Measurements from ENCODE around the gene PHOX2B. TPM values are rescaled to one million over a fixed set of nuclear protein-coding genes. Genes with fewer than 3 reads are reported as not detected.

PHOX2B gene
- not detected for total RNA-seq

DNA sequence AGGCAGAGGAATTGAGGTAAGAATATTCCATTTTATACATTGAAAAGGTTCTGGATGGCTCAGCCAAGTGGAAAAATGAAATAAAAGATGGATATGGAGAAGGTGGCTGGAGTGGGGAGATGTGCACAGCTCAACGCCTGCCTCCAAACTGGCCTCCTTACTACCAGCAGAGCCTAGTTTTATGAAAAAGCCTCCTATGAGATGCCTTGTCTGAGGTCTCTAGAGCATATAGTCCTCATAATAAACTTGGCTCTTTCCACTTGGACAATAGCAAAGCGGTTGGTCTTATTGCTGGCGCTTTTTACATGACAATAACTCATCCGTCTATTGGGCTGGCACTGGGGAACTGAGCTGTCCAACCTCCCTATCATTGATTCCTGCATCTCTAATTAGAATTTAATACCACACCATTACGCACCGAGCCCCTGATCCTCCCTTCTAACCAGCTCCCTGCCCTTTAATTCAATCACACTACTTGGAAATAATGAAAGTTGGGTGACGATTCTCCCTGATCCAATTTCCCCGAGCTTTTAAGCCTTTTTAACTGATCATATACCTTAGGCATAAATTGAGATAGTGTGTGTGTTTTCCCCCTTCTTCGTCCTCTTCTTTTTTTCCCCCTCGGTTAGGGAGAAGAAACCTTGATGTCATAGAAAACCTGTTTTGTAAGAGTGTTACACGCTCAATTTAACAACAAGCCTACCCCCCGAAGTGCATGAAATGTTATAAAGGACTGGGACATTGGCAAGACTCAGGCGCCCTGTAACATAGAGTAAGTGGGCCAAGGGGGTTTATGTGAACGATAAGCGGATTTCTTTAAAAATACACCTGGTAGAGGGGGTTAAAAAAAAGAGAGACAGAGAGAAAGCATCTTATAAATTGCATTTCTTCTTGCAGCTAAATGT is at the start of gene PHOX2B:
Gene PHOX2B, minus strand, starts transcription at position 155 of the 905 bp plus-strand sequence. Its CDS starts 115 bp downstream, at position 40.
- ChIA-PET POLR2A (no interaction called here), CTCF (interaction anchor here (0.9 to 1.0 kb wide), 2 partner anchors 13 to 56 kb away, joined by 3 to 4 read pairs; no protein-coding TSS in a partner anchor)
- peaks cover 5% of the 10 kb centered on the region for H3K36me3 Mint-ChIP-seq (ENCODE audit: low read depth)
- no peak within 1 kb of the TSS for H3K27ac Mint-ChIP-seq
- peaks cover 75% of the 10 kb centered on the region for H3K27me3 Mint-ChIP-seq
- no peak within 1 kb of the TSS for H3K4me3 Mint-ChIP-seq
- H3K9me3 Mint-ChIP-seq (ENCODE audit: low read depth) = no peaks in the 10 kb centered on the region
- H3K4me1 Mint-ChIP-seq = no peaks in the 10 kb centered on the region
- ATAC-seq (no peak), DNase-seq (no peak)
- intact Hi-C loops (cut with DNase I, micrococcal nuclease) = loop anchor here in 1 of 2 experiments (10.0 kb wide), 1 partner anchor 646 kb away; the partner anchor contains the start of gene SHISA3

DNA sequence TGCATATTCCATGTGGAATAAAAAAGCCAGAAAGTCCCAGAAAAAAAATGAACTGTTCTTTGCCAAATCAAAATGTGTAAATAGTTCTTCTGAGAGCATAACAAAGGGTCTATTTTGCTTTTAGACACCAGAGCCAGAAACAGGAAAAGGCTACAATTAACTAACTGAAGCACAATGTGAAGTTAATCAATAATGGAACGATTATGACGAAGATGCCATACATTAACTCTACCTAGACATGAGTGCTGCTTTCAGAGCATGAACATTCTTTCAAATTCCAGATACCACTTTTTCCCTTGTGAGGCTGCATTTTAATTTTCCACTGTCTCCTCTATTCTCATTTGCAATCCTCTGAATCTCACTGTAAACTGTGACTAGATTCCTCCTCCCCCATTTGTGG is 48.7 kb upstream of the PHOX2B start:
- H3K27ac Mint-ChIP-seq = no peak overlapping the region
- H3K9me3 Mint-ChIP-seq (ENCODE audit: low read depth) = no peaks in the 10 kb centered on the region
- DNase-seq (no peak), ATAC-seq (no peak)
- CTCF ChIA-PET = no interaction called here
- no peaks in the 10 kb centered on the region for H3K4me1 Mint-ChIP-seq
- POLR2A ChIA-PET = no interaction called here
- no peak overlapping the region for H3K4me3 Mint-ChIP-seq
- intact Hi-C loops (cut with DNase I, micrococcal nuclease) = no loop called here
- peaks cover 8% of the 10 kb centered on the region for H3K27me3 Mint-ChIP-seq
- H3K36me3 Mint-ChIP-seq (ENCODE audit: low read depth) = no peaks in the 10 kb centered on the region

DNA sequence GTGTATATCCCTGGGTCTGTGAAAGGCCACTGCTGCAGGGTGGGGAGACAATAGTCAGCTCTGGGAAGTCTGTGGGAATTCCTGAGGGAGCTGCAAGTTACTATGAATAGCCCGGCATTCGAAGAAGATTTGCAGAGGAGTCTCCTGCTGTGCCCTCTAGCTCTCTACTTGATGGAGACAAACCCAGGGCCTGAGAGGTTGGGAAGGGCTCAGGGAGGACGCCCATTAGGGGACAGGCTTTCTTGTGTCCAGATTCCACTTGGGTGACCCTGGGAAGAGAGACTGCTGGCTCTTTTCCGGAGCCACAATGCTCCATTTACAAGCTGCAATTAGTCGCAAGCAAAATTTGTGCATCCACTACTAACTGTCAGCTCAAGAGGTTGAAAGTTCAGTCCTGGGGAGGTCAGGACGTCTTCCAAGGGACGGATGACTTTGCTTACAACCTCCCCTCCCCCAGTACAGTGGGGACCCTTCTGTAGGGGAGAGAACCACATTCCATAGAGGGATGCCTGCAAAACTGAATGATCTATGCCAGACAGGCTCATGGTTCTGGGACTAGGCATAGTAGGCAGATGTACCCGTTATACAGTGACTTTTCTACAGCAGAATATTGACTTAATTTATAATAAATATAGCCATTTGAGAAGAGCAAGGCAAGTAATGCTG is 48.2 kb upstream of the PHOX2B start:
- DNase-seq (no peak), ATAC-seq (no peak)
- intact Hi-C loops (cut with DNase I, micrococcal nuclease) = no loop called here
- no peak overlapping the region for H3K4me3 Mint-ChIP-seq
- peaks cover 10% of the 10 kb centered on the region for H3K27me3 Mint-ChIP-seq
- no peaks in the 10 kb centered on the region for H3K36me3 Mint-ChIP-seq (ENCODE audit: low read depth)
- CTCF ChIA-PET = interaction anchor here (0.8 to 1.1 kb wide), 3 partner anchors 16 to 80 kb away, joined by 3 read pairs; no protein-coding TSS in a partner anchor
- no peaks in the 10 kb centered on the region for H3K9me3 Mint-ChIP-seq (ENCODE audit: low read depth)
- POLR2A ChIA-PET = no interaction called here
- no peaks in the 10 kb centered on the region for H3K4me1 Mint-ChIP-seq
- H3K27ac Mint-ChIP-seq = no peak overlapping the region

DNA sequence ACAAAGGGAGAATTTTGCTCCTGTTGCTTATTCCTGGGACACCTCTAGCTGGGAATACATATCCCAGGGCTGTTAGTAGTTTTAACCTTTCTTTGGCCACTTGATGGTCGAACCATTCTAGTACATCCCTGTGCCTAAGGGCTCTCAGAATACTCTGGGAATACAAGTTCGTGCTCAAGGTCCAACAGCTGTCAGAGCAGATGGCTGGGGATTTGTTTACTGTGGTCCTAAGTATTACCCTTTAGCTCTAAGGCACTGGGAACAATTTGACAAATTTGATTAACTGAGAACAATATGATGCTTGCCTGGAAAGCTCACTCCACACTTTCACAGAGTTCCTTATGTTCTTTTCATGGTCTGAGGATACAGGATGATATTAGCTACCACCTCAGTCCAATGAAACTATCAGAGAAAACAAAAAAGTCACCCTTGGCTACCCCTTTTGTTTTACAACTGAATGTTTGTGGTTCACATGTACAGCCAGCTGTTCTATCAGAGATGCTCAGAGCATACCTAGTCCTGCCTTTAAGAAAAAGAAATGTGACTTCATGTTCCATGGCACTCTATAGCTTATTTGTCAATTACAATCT is 47.4 kb upstream of the PHOX2B start:
- Mint-ChIP-seq H3K4me3 (no peak overlapping the region), H3K9me3 (ENCODE audit: low read depth) (no peaks in the 10 kb centered on the region), H3K4me1 (no peaks in the 10 kb centered on the region), H3K27ac (no peak overlapping the region), H3K36me3 (ENCODE audit: low read depth) (no peaks in the 10 kb centered on the region), H3K27me3 (peaks cover 15% of the 10 kb centered on the region)
- ChIA-PET CTCF (interaction anchor here (0.8 to 1.1 kb wide), 3 partner anchors 17 to 81 kb away, joined by 3 read pairs; no protein-coding TSS in a partner anchor), POLR2A (no interaction called here)
- DNase-seq (no peak), ATAC-seq (no peak)
- intact Hi-C loops (cut with DNase I, micrococcal nuclease) = no loop called here

DNA sequence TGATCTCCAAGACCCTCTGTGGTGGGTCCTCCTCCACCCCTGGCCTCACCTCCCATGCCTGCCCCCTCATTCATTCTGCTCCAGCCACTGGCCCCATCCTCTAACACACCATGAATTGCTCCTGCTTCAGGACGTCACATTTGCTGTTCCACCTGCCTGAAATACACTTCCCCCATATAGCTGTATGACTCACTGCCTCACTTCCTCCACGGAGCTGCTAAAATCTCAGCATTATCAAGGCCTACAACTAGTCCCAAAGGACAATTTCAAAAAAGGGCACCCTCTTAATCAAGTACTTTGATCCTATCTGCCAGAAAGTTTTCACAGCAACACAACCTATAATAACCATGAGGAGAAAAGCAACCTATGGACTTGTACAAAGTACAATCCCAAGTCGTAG is 43.6 kb upstream of the PHOX2B start:
- CTCF ChIA-PET = interaction anchor here (0.6 kb wide), 1 partner anchor 403 kb away, joined by 4 read pairs; no protein-coding TSS in a partner anchor
- H3K36me3 Mint-ChIP-seq (ENCODE audit: low read depth) = no peaks in the 10 kb centered on the region
- intact Hi-C loops (cut with DNase I, micrococcal nuclease) = no loop called here

DNA sequence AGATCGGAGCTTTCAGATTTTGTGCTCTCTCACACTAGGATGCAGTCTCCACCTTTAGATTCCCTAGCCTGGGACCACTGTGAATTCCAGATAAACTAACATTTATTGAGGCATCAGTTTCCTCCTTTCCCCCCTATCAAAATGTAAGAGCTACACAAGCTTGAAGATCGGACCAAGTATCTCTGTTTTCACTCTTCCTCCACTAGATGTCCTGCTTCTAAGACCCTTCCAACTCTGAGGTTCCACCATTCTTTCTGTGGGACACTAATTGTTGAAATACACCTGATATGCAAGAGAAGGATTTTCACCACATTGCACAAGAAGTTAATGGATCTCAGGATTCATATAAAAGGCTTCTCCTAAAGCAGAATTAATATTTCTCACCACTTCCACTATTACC is 43.0 kb upstream of the PHOX2B start:
- H3K27ac Mint-ChIP-seq = no peak overlapping the region
- H3K4me1 Mint-ChIP-seq = no peaks in the 10 kb centered on the region
- POLR2A ChIA-PET = no interaction called here
- H3K27me3 Mint-ChIP-seq = peaks cover 9% of the 10 kb centered on the region
- DNase-seq (no peak), ATAC-seq (no peak)
- H3K36me3 Mint-ChIP-seq (ENCODE audit: low read depth) = no peaks in the 10 kb centered on the region
- H3K9me3 Mint-ChIP-seq (ENCODE audit: low read depth) = no peaks in the 10 kb centered on the region
- intact Hi-C loops (cut with DNase I, micrococcal nuclease) = no loop called here
- no peak overlapping the region for H3K4me3 Mint-ChIP-seq
- CTCF ChIA-PET = interaction anchor here (0.6 kb wide), 1 partner anchor 402 kb away, joined by 4 read pairs; no protein-coding TSS in a partner anchor

More for the DNA sequence above, 43.6 kb upstream of the PHOX2B start:
- POLR2A ChIA-PET = no interaction called here
- no peak overlapping the region for H3K4me3 Mint-ChIP-seq
- peaks cover 10% of the 10 kb centered on the region for H3K27me3 Mint-ChIP-seq
- no peaks in the 10 kb centered on the region for H3K9me3 Mint-ChIP-seq (ENCODE audit: low read depth)
- no peak for DNase-seq
- H3K27ac Mint-ChIP-seq = no peak overlapping the region
- no peaks in the 10 kb centered on the region for H3K4me1 Mint-ChIP-seq
- ATAC-seq = no peak

DNA sequence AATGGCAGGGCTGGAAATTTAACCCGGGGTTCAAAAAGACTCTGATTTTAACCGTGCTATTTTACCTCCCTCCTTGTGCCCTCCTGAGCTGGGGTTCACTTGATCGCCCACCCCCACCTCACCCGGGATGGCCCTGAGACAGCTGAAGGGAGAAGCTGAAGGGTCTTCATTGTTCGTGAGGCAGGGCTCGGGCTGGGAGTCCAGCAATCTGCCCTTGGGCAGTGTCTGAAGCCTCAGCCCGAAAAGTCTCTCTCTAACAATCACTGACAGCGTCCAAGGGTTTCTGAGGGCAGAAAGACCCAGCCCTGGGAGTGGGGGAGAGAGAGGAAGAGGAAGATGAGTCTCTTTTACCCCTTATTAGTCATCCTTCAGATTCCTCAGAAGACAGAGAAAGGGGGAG is 39.4 kb upstream of the PHOX2B start:
- Mint-ChIP-seq H3K27me3 (peaks cover 15% of the 10 kb centered on the region), H3K9me3 (ENCODE audit: low read depth) (no peaks in the 10 kb centered on the region), H3K4me3 (no peak overlapping the region), H3K4me1 (no peaks in the 10 kb centered on the region), H3K27ac (no peak overlapping the region), H3K36me3 (ENCODE audit: low read depth) (no peaks in the 10 kb centered on the region)
- CTCF ChIA-PET = no interaction called here
- ATAC-seq (no peak), DNase-seq (no peak)
- POLR2A ChIA-PET = no interaction called here
- intact Hi-C loops (cut with DNase I, micrococcal nuclease) = no loop called here

DNA sequence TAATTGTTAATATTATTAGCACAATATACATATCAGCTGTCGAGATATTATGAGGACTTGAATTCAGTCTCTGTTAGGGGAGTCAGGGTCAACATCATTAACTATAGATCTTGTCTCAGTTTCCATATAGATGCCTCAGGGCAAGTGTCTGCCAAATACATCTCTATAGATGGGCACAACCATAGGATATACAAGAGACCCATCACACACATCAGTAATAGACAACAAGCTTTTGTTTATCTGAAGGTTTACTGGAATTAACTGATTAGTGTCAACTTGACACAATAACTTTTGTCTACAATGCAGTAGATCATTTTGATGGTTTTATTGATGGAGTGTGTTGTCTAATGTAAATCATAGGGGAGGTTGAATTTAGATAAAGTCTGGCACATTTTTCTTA is 37.1 kb upstream of the PHOX2B start:
- Mint-ChIP-seq H3K4me3 (no peak overlapping the region), H3K9me3 (ENCODE audit: low read depth) (no peaks in the 10 kb centered on the region), H3K36me3 (ENCODE audit: low read depth) (no peaks in the 10 kb centered on the region), H3K27ac (no peak overlapping the region), H3K27me3 (peaks cover 8% of the 10 kb centered on the region), H3K4me1 (no peaks in the 10 kb centered on the region)
- intact Hi-C loops (cut with DNase I, micrococcal nuclease) = no loop called here
- ATAC-seq (no peak), DNase-seq (no peak)
- POLR2A ChIA-PET = no interaction called here
- CTCF ChIA-PET = no interaction called here

DNA sequence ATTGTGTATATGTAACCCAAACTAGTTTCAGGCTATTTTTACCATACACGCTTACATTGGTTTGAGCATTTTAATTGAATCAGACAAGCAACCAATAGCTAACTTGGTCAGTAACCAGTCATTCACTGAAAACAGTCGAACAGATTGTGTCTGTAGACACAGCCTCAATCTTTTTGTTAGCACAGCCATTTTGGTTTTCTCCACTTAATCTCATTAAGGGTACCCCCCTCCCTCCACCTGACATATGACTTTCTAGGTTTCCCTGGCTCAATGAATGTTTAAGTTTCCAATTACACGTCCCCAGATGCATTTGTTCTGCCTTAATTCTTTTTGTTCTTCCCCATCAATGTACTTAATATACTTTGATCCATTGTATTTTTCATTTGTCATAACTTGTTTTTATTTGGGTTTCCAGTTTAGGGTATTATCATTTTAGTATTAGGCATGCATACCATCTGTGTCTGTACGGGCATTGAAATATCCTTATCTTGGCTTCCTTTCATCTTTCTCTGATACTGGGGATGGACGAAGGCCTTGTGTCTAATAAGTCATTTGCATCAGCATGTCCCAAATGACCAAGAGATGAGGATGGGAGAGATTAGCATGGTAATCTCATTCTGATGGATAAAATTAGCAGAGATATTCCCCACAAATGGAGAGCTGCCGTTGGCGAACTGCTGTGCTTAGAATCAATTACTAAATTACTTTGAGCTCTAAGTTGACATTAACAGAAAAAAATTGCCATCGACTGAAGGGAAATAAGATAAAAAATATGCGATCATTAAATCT is 35.9 kb upstream of the PHOX2B start:
- intact Hi-C loops (cut with DNase I, micrococcal nuclease) = no loop called here
- H3K4me3 Mint-ChIP-seq = no peak overlapping the region
- ATAC-seq = no peak

DNA sequence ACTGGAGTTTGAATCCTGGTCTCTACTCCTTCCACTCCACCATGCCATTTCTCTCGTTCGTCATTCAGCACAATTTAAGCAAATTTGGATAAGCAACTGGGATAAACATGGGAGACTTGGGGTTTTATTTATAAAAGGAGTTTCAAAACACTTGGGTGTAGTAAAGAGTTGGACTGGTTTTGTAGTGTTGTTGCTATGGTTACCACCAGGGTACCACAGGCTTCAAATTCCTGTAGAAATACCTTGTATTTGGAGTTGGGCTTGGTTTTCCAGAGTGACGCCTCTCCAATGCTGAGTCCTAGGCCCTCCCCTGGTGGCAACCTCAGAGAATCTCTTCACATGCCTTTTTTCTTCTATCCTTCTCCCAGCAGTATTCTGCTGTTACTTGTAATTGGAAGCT is 27.9 kb upstream of the PHOX2B start:
- H3K9me3 Mint-ChIP-seq (ENCODE audit: low read depth) = no peaks in the 10 kb centered on the region
- no peak overlapping the region for H3K27ac Mint-ChIP-seq
- no peak for ATAC-seq

More for the DNA sequence above, 35.9 kb upstream of the PHOX2B start:
- DNase-seq = no peak
- ChIA-PET CTCF (interaction anchor here (1.2 kb wide), 1 partner anchor 123 kb away, joined by 3 read pairs; no protein-coding TSS in a partner anchor), POLR2A (no interaction called here)
- H3K36me3 Mint-ChIP-seq (ENCODE audit: low read depth) = no peaks in the 10 kb centered on the region
- peaks cover 8% of the 10 kb centered on the region for H3K27me3 Mint-ChIP-seq
- no peaks in the 10 kb centered on the region for H3K9me3 Mint-ChIP-seq (ENCODE audit: low read depth)
- no peak overlapping the region for H3K27ac Mint-ChIP-seq
- H3K4me1 Mint-ChIP-seq = no peaks in the 10 kb centered on the region

DNA sequence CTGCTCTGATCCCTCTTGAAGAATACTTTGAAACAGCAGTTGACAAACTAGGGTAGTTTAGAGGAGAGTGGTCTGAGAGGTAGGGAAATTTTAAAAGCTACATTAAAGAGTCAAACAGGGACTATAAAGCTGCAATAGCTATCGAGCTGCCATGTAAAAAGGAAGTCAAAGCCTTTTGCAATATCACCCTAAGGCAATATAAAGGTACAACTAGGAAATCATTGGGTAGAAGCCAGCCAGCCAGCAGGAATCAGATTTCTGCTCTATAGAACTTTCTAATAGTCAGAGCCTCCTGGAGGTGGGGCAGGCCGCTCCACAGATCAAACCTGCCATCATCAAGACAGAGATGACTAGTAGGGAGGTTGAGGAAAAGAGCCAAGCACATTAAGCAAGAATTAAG is 15.2 kb upstream of the PHOX2B start:
- POLR2A ChIA-PET = no interaction called here
- CTCF ChIA-PET = no interaction called here
- ATAC-seq (no peak), DNase-seq (no peak)
- H3K4me1 Mint-ChIP-seq = no peaks in the 10 kb centered on the region
- no peak overlapping the region for H3K4me3 Mint-ChIP-seq
- H3K27ac Mint-ChIP-seq = no peak overlapping the region
- intact Hi-C loops (cut with DNase I, micrococcal nuclease) = no loop called here
- H3K27me3 Mint-ChIP-seq = peaks cover 11% of the 10 kb centered on the region
- no peaks in the 10 kb centered on the region for H3K9me3 Mint-ChIP-seq (ENCODE audit: low read depth)
- H3K36me3 Mint-ChIP-seq (ENCODE audit: low read depth) = no peaks in the 10 kb centered on the region

More for the DNA sequence above, 27.9 kb upstream of the PHOX2B start:
- intact Hi-C loops (cut with DNase I, micrococcal nuclease) = no loop called here
- H3K4me3 Mint-ChIP-seq = no peak overlapping the region
- POLR2A ChIA-PET = no interaction called here
- CTCF ChIA-PET = no interaction called here
- H3K36me3 Mint-ChIP-seq (ENCODE audit: low read depth) = no peaks in the 10 kb centered on the region
- H3K4me1 Mint-ChIP-seq = no peaks in the 10 kb centered on the region
- no peak for DNase-seq
- peaks cover 10% of the 10 kb centered on the region for H3K27me3 Mint-ChIP-seq

Measured in activated CD4-positive, alpha-beta T cell treated with anti-CD3 and anti-CD28 coated beads for 36 hours (primary cell).